WTC11 (cell line): ENCODE measurements around the gene IL6R. TPM values are rescaled to one million over a fixed set of nuclear protein-coding genes. Genes with fewer than 3 reads are reported as not detected.

ENCODE experiments used
- ATAC-seq: fragments of 200-7000 bp; cut with Tn5 transposase; 2 replicates; pipeline ENCODE4 v1.10.0; 2021; ENCODE audit warnings: mild to moderate bottlenecking, moderate library complexity
- CTCF ChIA-PET: fragments of 300-600 bp; sonication (Branson Sonifier 250); formaldehyde crosslinking; loops from one replicate; lab custom pipeline; 2021; ENCODE audit warnings: antibody characterized with exemption; lab: Charles Lee
- POLR2A ChIA-PET: fragments of 350-600 bp; sonication (Branson Sonifier 250); formaldehyde crosslinking; loops from one replicate; lab custom pipeline; 2021; ENCODE audit warnings: antibody characterized with exemption; lab: Charles Lee
- DNase-seq: peaks from one replicate; pipeline ENCODE4 v3.0.0; 2021; ENCODE audit warnings: low spot score
- H3K27ac Mint-ChIP-seq: 2 replicates; pipeline ENCODE4 v1.8.0; 2021; ENCODE audit warnings: mixed read lengths
- H3K27me3 Mint-ChIP-seq: 2 replicates; pipeline ENCODE4 v1.8.0; 2021; ENCODE audit warnings: low read depth, mild to moderate bottlenecking, moderate library complexity, mixed read lengths
- H3K36me3 Mint-ChIP-seq: 2 replicates; pipeline ENCODE4 v1.8.0; 2021; ENCODE audit warnings: mixed read lengths
- H3K4me1 Mint-ChIP-seq: 2 replicates; pipeline ENCODE4 v1.8.0; 2022; ENCODE audit warnings: mixed read lengths
- H3K4me3 Mint-ChIP-seq: 2 replicates; pipeline ENCODE4 v1.8.0; 2021; ENCODE audit warnings: mild to moderate bottlenecking, moderate library complexity, mixed read lengths
- H3K9me3 Mint-ChIP-seq: 2 replicates; pipeline ENCODE4 v1.8.0; 2021; ENCODE audit warnings: mixed read lengths
- CREB1 ChIP-seq: sonication (generic); formaldehyde crosslinking; IDR thresholded peaks from 2 replicates; pipeline ENCODE4 v1.8.0; 2023; ENCODE audit warnings: mild to moderate bottlenecking, missing genetic modification reagents
- E2F4 ChIP-seq: sonication (generic); formaldehyde crosslinking; IDR thresholded peaks from 2 replicates; pipeline ENCODE4 v1.8.1; 2022; ENCODE audit warnings: low read depth, mild to moderate bottlenecking, moderate library complexity, missing genetic modification reagents, borderline replicate concordance
- ELF4 ChIP-seq: sonication (generic); formaldehyde crosslinking; IDR thresholded peaks from 2 replicates; pipeline ENCODE4 v1.8.1; 2022; ENCODE audit warnings: low read depth, mild to moderate bottlenecking, moderate library complexity, missing genetic modification reagents
- ETV6 ChIP-seq: sonication (generic); formaldehyde crosslinking; IDR thresholded peaks from 2 replicates; pipeline ENCODE4 v1.8.1; 2022; ENCODE audit warnings: mild to moderate bottlenecking, missing genetic modification reagents
- HMGA2 ChIP-seq: fragments of 250-450 bp; sonication (Bioruptor Pico); IDR thresholded peaks from 2 replicates; pipeline ENCODE4 v1.4.0; 2021; ENCODE audit warnings: mild to moderate bottlenecking, moderate library complexity
- IRF2 ChIP-seq: sonication (generic); formaldehyde crosslinking; IDR thresholded peaks from 2 replicates; pipeline ENCODE4 v1.8.0; 2022; ENCODE audit warnings: low read depth, missing genetic modification reagents, borderline replicate concordance
- JAZF1 ChIP-seq: fragments of 250-450 bp; sonication (Bioruptor Pico); IDR thresholded peaks from 2 replicates; pipeline ENCODE4 v1.9.0; 2021; ENCODE audit warnings: moderate library complexity, mild to moderate bottlenecking, inconsistent platforms
- NR2C2 ChIP-seq: sonication (generic); formaldehyde crosslinking; IDR thresholded peaks from 2 replicates; pipeline ENCODE4 v1.8.0; 2022; ENCODE audit warnings: mild to moderate bottlenecking, missing genetic modification reagents
- PRDM15 ChIP-seq: sonication (generic); formaldehyde crosslinking; IDR thresholded peaks from 2 replicates; pipeline ENCODE4 v1.8.0; 2022; ENCODE audit warnings: missing genetic modification reagents
- TP53 ChIP-seq: sonication (generic); formaldehyde crosslinking; IDR thresholded peaks from 2 replicates; pipeline ENCODE4 v1.8.1; 2023; ENCODE audit warnings: mild to moderate bottlenecking, missing genetic modification reagents
- ZNF263 ChIP-seq: sonication (generic); formaldehyde crosslinking; IDR thresholded peaks from 2 replicates; pipeline ENCODE4 v1.8.1; 2022; ENCODE audit warnings: low read depth, mild to moderate bottlenecking, moderate library complexity, missing genetic modification reagents
- ZNF396 ChIP-seq: fragments of 250-450 bp; sonication (Bioruptor Pico); IDR thresholded peaks from 2 replicates; pipeline ENCODE4 v1.8.0; 2021; ENCODE audit warnings: mild to moderate bottlenecking, moderate library complexity, borderline replicate concordance
- ZNF416 ChIP-seq: fragments of 250-450 bp; sonication (Bioruptor Pico); IDR thresholded peaks from 2 replicates; pipeline ENCODE4 v1.9.0; 2021; ENCODE audit warnings: mild to moderate bottlenecking, inconsistent platforms
- ZNF423 ChIP-seq: fragments of 250-450 bp; sonication (Bioruptor Pico); IDR thresholded peaks from 2 replicates; pipeline ENCODE4 v2.1.2; 2022; ENCODE audit warnings: mild to moderate bottlenecking, moderate library complexity
- total RNA-seq: library from RNA; stranded (reverse); gene quantifications from 3 replicates; pipeline ENCODE4 v1.2.3, GENCODE V29; 2021
- TF ChIP-seq, protein P1 (sequence below): sonication (generic); formaldehyde crosslinking; conservative IDR thresholded peaks from 2 replicates; pipeline ENCODE4 v1.8.1; 2023; ENCODE audit warnings: mild to moderate bottlenecking, low read depth, missing genetic modification reagents, moderate library complexity
- TF ChIP-seq, protein P2 (sequence below): sonication (generic); formaldehyde crosslinking; IDR thresholded peaks from 2 replicates; pipeline ENCODE4 v1.8.1; 2022; ENCODE audit warnings: missing genetic modification reagents, borderline replicate concordance
- TF ChIP-seq, protein P3 (sequence below): fragments of 250-450 bp; sonication (Bioruptor Pico); IDR thresholded peaks from 2 replicates; pipeline ENCODE4 v1.9.0; 2021; ENCODE audit warnings: mild to moderate bottlenecking
- TF ChIP-seq, protein P4 (sequence below): sonication (generic); formaldehyde crosslinking; IDR thresholded peaks from 2 replicates; pipeline ENCODE4 v1.8.1; 2023; ENCODE audit warnings: mild to moderate bottlenecking, missing genetic modification reagents, moderate library complexity
- TF ChIP-seq, protein P5 (sequence below): sonication (generic); formaldehyde crosslinking; IDR thresholded peaks from 2 replicates; pipeline ENCODE4 v1.8.1; 2022; ENCODE audit warnings: low read depth, missing genetic modification reagents, borderline replicate concordance

Gene IL6R
- total RNA-seq, 1 experiment from 2014 or later = 7.0 TPM

DNA sequence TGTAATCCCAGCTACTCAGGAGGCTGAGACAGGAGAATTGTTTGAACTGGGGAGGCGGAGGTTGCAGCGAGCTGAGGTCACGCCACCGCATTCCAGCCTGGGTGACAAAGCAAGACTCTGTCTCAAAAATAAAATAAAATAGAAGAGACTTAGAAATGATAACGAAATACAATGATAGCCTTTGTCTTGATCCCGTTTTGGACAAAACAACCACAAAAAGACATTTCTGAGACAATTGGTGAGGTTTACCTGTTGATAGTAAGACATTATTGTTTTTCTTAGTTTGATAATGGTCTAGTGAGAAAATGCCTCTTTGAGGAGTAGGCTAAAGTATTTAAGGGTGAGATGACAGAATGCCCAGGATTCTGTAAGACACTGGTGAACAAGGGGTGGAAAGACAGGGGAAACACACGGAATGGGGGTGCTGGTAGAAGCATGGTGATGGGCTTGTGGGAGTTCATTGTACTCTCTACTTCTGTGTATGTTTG lies 109.0 kb downstream of the IL6R start:
- H3K9me3 Mint-ChIP-seq = no peaks in the 10 kb centered on the region
- H3K4me1 Mint-ChIP-seq = no peaks in the 10 kb centered on the region
- TF ChIP-seq, protein P1, sequence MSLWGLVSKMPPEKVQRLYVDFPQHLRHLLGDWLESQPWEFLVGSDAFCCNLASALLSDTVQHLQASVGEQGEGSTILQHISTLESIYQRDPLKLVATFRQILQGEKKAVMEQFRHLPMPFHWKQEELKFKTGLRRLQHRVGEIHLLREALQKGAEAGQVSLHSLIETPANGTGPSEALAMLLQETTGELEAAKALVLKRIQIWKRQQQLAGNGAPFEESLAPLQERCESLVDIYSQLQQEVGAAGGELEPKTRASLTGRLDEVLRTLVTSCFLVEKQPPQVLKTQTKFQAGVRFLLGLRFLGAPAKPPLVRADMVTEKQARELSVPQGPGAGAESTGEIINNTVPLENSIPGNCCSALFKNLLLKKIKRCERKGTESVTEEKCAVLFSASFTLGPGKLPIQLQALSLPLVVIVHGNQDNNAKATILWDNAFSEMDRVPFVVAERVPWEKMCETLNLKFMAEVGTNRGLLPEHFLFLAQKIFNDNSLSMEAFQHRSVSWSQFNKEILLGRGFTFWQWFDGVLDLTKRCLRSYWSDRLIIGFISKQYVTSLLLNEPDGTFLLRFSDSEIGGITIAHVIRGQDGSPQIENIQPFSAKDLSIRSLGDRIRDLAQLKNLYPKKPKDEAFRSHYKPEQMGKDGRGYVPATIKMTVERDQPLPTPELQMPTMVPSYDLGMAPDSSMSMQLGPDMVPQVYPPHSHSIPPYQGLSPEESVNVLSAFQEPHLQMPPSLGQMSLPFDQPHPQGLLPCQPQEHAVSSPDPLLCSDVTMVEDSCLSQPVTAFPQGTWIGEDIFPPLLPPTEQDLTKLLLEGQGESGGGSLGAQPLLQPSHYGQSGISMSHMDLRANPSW (CRISPR knock-in tag) = no peak
- TF ChIP-seq ELF4 (no peak), IRF2 (CRISPR knock-in tag) (no peak), PRDM15 (CRISPR knock-in tag) (no peak), ZNF423 (no peak), CREB1 (CRISPR knock-in tag) (no peak), NR2C2 (CRISPR knock-in tag) (no peak), JAZF1 (CRISPR knock-in tag) (no peak)
- TF ChIP-seq, protein P2, sequence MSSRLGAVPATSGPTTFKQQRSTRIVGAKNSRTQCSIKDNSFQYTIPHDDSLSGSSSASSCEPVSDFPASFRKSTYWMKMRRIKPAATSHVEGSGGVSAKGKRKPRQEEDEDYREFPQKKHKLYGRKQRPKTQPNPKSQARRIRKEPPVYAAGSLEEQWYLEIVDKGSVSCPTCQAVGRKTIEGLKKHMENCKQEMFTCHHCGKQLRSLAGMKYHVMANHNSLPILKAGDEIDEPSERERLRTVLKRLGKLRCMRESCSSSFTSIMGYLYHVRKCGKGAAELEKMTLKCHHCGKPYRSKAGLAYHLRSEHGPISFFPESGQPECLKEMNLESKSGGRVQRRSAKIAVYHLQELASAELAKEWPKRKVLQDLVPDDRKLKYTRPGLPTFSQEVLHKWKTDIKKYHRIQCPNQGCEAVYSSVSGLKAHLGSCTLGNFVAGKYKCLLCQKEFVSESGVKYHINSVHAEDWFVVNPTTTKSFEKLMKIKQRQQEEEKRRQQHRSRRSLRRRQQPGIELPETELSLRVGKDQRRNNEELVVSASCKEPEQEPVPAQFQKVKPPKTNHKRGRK = no peak
- TF ChIP-seq, protein P3, sequence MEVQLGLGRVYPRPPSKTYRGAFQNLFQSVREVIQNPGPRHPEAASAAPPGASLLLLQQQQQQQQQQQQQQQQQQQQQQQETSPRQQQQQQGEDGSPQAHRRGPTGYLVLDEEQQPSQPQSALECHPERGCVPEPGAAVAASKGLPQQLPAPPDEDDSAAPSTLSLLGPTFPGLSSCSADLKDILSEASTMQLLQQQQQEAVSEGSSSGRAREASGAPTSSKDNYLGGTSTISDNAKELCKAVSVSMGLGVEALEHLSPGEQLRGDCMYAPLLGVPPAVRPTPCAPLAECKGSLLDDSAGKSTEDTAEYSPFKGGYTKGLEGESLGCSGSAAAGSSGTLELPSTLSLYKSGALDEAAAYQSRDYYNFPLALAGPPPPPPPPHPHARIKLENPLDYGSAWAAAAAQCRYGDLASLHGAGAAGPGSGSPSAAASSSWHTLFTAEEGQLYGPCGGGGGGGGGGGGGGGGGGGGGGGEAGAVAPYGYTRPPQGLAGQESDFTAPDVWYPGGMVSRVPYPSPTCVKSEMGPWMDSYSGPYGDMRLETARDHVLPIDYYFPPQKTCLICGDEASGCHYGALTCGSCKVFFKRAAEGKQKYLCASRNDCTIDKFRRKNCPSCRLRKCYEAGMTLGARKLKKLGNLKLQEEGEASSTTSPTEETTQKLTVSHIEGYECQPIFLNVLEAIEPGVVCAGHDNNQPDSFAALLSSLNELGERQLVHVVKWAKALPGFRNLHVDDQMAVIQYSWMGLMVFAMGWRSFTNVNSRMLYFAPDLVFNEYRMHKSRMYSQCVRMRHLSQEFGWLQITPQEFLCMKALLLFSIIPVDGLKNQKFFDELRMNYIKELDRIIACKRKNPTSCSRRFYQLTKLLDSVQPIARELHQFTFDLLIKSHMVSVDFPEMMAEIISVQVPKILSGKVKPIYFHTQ (CRISPR knock-in tag) = no peak
- no peak overlapping the region for H3K27ac Mint-ChIP-seq
- no peak for DNase-seq
- no peak overlapping the region for H3K4me3 Mint-ChIP-seq
- H3K36me3 Mint-ChIP-seq = no peaks in the 10 kb centered on the region
- ATAC-seq = no peak
- CTCF ChIA-PET = interaction anchor here (0.9 kb wide), 1 partner anchor 33 kb away, joined by 3 read pairs; no protein-coding TSS in a partner anchor
- peaks cover 5% of the 10 kb centered on the region for H3K27me3 Mint-ChIP-seq
- POLR2A ChIA-PET = no interaction called here

DNA sequence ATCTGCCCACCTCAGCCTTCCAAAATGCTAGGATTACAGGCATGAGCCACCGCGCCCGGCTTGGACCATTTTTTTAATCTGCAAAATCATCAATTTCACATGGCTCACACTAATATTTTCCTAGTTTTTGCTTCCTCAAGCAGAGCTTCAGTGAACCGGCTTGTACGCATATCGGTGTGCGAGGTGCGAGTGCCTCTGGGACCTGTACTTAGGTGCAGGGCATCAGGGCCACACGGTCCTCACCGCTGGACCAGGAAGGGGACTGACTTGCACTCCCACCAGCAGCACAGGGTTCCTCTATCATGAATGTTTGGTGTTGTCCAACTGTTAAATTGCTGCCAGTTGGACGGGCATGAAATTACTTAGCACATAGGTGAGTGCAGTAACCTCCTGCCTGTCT lies 112.5 kb downstream of the IL6R start:
- no peaks in the 10 kb centered on the region; the same call in 1 of the 2 replicates for H3K27me3 Mint-ChIP-seq
- H3K4me3 Mint-ChIP-seq = no peak overlapping the region
- TF ChIP-seq, protein P4, sequence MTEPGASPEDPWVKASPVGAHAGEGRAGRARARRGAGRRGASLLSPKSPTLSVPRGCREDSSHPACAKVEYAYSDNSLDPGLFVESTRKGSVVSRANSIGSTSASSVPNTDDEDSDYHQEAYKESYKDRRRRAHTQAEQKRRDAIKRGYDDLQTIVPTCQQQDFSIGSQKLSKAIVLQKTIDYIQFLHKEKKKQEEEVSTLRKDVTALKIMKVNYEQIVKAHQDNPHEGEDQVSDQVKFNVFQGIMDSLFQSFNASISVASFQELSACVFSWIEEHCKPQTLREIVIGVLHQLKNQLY (CRISPR knock-in tag) = no peak
- TF ChIP-seq TP53 = no peak
- TF ChIP-seq, protein P5, sequence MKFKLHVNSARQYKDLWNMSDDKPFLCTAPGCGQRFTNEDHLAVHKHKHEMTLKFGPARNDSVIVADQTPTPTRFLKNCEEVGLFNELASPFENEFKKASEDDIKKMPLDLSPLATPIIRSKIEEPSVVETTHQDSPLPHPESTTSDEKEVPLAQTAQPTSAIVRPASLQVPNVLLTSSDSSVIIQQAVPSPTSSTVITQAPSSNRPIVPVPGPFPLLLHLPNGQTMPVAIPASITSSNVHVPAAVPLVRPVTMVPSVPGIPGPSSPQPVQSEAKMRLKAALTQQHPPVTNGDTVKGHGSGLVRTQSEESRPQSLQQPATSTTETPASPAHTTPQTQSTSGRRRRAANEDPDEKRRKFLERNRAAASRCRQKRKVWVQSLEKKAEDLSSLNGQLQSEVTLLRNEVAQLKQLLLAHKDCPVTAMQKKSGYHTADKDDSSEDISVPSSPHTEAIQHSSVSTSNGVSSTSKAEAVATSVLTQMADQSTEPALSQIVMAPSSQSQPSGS (CRISPR knock-in tag) = no peak
- TF ChIP-seq ZNF263 (CRISPR knock-in tag) = no peak
- no peak for TF ChIP-seq E2F4 (CRISPR knock-in tag)
- TF ChIP-seq HMGA2 (CRISPR knock-in tag) = no peak
- TF ChIP-seq ZNF416 (CRISPR knock-in tag) = no peak
- TF ChIP-seq ETV6 = no peak
- no peak for TF ChIP-seq ZNF396 (CRISPR knock-in tag)

More for the DNA sequence above, 112.5 kb downstream of the IL6R start:
- ATAC-seq (no peak), DNase-seq (no peak)
- ChIA-PET POLR2A (no interaction called here), CTCF (interaction anchor here (0.6 to 1.1 kb wide), 2 partner anchors 29 to 109 kb away, joined by 4 read pairs; no protein-coding TSS in a partner anchor)
- H3K27ac Mint-ChIP-seq = no peak overlapping the region
- no peaks in the 10 kb centered on the region for H3K9me3 Mint-ChIP-seq
- 0 out of 2 replicates have a peak, but pooled peaks cover 3% of the 10 kb centered on the region for H3K4me1 Mint-ChIP-seq
- no peaks in the 10 kb centered on the region for H3K36me3 Mint-ChIP-seq
